Endothelial cell of umbilical vein (primary cell): ENCODE data around the gene PTPRT. TPM values are rescaled to one million over a fixed set of nuclear protein-coding genes. Genes with fewer than 3 reads are reported as not detected.

ENCODE experiments used
- BruUV-seq: library from RNA; stranded (reverse); fragments of 400-500 nt; replicated peaks from 2 replicates; lab custom pipeline; 2021; lab: Mats Ljungman, UMichigan
- CTCF ChIA-PET: fragments of 300-600, 350-600 bp; sonication (Branson Sonifier 250); formaldehyde crosslinking; loops from one replicate; lab custom pipeline; 2021; ENCODE audit warnings: antibody characterized with exemption, inconsistent platforms; lab: Charles Lee
- POLR2A ChIA-PET: fragments of 300-600, 350-600 bp; sonication (Branson Sonifier 250); formaldehyde crosslinking; loops from one replicate; lab custom pipeline; 2021; ENCODE audit warnings: antibody characterized with exemption, inconsistent platforms; lab: Charles Lee
- DNase-seq: peaks from one replicate; pipeline ENCODE4 v3.0.0-alpha.2; 2011; ENCODE audit warnings: low read depth, low spot score
- FAIRE-seq: peaks from 2 replicates; lab custom pipeline; 2011; peaks lifted over from hg19 to GRCh38; lab: Jason Lieb, UNC
- H2AFZ ChIP-seq: 2 replicates; pipeline ENCODE4 v1.6.0; 2012; ENCODE audit warnings: low read depth, low read length, control low read depth, inconsistent platforms
- H3K27ac ChIP-seq: 2 replicates; pipeline ENCODE4 v1.5.1; 2011; ENCODE audit warnings: low read depth, mild to moderate bottlenecking, control low read depth, low read length, moderate library complexity; ENCODE audit not compliant: insufficient read depth
- H3K27me3 ChIP-seq, 2 experiments: 2 replicates each; pipeline versions ENCODE4 v1.6.0 to v1.6.1; 2011; ENCODE audit warnings: low read length in 2 of 2, mixed read lengths in 1 of 2; ENCODE audit not compliant: control insufficient read depth in 2 of 2, insufficient read depth in 2 of 2
- H3K36me3 ChIP-seq, 2 experiments: 2 replicates in 1 of 2; 3 replicates in 1 of 2; pipeline ENCODE4 v1.5.1; 2011; ENCODE audit warnings: low read length in 2 of 2, mild to moderate bottlenecking in 1 of 2, moderate library complexity in 1 of 2; ENCODE audit not compliant: control insufficient read depth in 2 of 2, insufficient read depth in 2 of 2; ENCODE audit errors: extremely low read depth in 1 of 2
- H3K4me1 ChIP-seq: 3 replicates; pipeline ENCODE4 v1.5.1; 2011; ENCODE audit warnings: mild to moderate bottlenecking, low read length; ENCODE audit not compliant: control insufficient read depth, insufficient read depth; ENCODE audit errors: extremely low read depth
- H3K4me2 ChIP-seq: 2 replicates; pipeline ENCODE4 v1.6.1; 2011; ENCODE audit warnings: low read length, control low read depth, mixed read lengths; ENCODE audit not compliant: insufficient read depth
- H3K4me3 ChIP-seq, 3 experiments: fragments of 200-600 bp in 1 of 3; sonication (generic), shearing (Covaris generic) in 1 of 3; replicated peaks in 1 of 3; 2 replicates each; pipeline ENCODE4 v1.5.1; 2011 to 2016; ENCODE audit warnings: control low read depth in 3 of 3, low read length in 3 of 3, mild to moderate bottlenecking in 2 of 3, inconsistent platforms in 1 of 3, low read depth in 1 of 3, moderate library complexity in 1 of 3; ENCODE audit not compliant: insufficient read depth in 1 of 3
- H3K79me2 ChIP-seq: 2 replicates; pipeline ENCODE4 v1.6.0; 2012; ENCODE audit warnings: low read length, inconsistent platforms; ENCODE audit not compliant: control insufficient read depth, insufficient read depth
- H3K9ac ChIP-seq: replicated peaks from 2 replicates; pipeline ENCODE3; 2011; ENCODE audit warnings: low read length, control low read depth; ENCODE audit not compliant: insufficient read depth; ENCODE audit errors: extremely low read depth
- H3K9me1 ChIP-seq: replicated peaks from 3 replicates; pipeline ENCODE4 v1.6.0; 2011; ENCODE audit warnings: mild to moderate bottlenecking, low read length; ENCODE audit not compliant: control insufficient read depth, insufficient read depth; ENCODE audit errors: extremely low read depth
- H3K9me3 ChIP-seq: replicated peaks from 2 replicates; pipeline ENCODE4 v1.5.1; 2012; ENCODE audit warnings: low read length, inconsistent platforms; ENCODE audit not compliant: control insufficient read depth, insufficient read depth
- H4K20me1 ChIP-seq: replicated peaks from 2 replicates; pipeline ENCODE3; 2011; ENCODE audit warnings: mild to moderate bottlenecking, low read length; ENCODE audit not compliant: control insufficient read depth, insufficient read depth; ENCODE audit errors: extremely low read depth
- CTCF ChIP-seq, 2 donors: IDR thresholded peaks; 1 replicate in 1 of 2; 2 replicates in 1 of 2; pipeline ENCODE4 v1.5.1; 2011; ENCODE audit warnings: low read length in 2 of 2, mild to moderate bottlenecking in 2 of 2, moderate library complexity in 2 of 2, control low read depth in 1 of 2, inconsistent platforms in 1 of 2, low read depth in 1 of 2; ENCODE audit not compliant: insufficient read depth in 1 of 2; ENCODE audit errors: extremely low read depth in 1 of 2
- EZH2 ChIP-seq: IDR thresholded peaks from 2 replicates; pipeline ENCODE4 v1.6.1; 2012; ENCODE audit warnings: borderline replicate concordance, low read depth, mild to moderate bottlenecking, moderate library complexity, low read length, inconsistent platforms; ENCODE audit not compliant: severe bottlenecking
- FOS ChIP-seq: IDR thresholded peaks from 2 replicates; pipeline ENCODE4 v1.6.1; 2011; ENCODE audit warnings: mild to moderate bottlenecking, low read length, moderate library complexity, borderline replicate concordance; ENCODE audit not compliant: insufficient read depth
- GATA2 ChIP-seq: IDR thresholded peaks from 2 replicates; pipeline ENCODE4 v1.7.0; 2011; ENCODE audit warnings: low read depth, mild to moderate bottlenecking, moderate library complexity, mixed read lengths, low read length; ENCODE audit not compliant: insufficient read length, insufficient read depth
- JUN ChIP-seq: IDR thresholded peaks from 2 replicates; pipeline ENCODE4 v1.6.1; 2011; ENCODE audit warnings: borderline replicate concordance, low read depth; ENCODE audit not compliant: insufficient read length, insufficient read depth
- MAX ChIP-seq: IDR thresholded peaks from 2 replicates; pipeline ENCODE4 v1.6.1; 2011; ENCODE audit not compliant: insufficient read depth, insufficient read length
- MYC ChIP-seq: IDR thresholded peaks from one replicate; pipeline ENCODE4 v1.6.1; 2011; ENCODE audit warnings: mild to moderate bottlenecking, low read depth, low read length
- POLR2A ChIP-seq: IDR thresholded peaks from 2 replicates; pipeline ENCODE4 v1.6.1; 2012; ENCODE audit warnings: low read depth, mild to moderate bottlenecking, control low read depth, low read length
- POLR2AphosphoS5 ChIP-seq: IDR thresholded peaks from 2 replicates; pipeline ENCODE4 v1.6.1; 2012; ENCODE audit warnings: low read depth, mild to moderate bottlenecking, control low read depth, low read length, moderate library complexity; ENCODE audit not compliant: insufficient read depth
- dilution Hi-C: fragments of 300-500 bp; cut with MboI; formaldehyde crosslinking; loops from one replicate; pipeline ENCODE4 v1.15.0; 2019; ENCODE audit warnings: low sequenced_read_pairs; ENCODE audit not compliant: extremely low pct_ligation_motif_present
- intact Hi-C: fragments of 100-400 bp; cut with micrococcal nuclease; formaldehyde crosslinking; loops from one replicate; pipeline ENCODE4 v1.10.0; 2022
- polyA plus RNA-seq, 4 experiments: library from polyadenylated mRNA; depleted of rRNA in 3 of 4; stranded (reverse) in 3 of 4; unstranded in 1 of 4; fragments of >200 nt; gene quantifications; 2 replicates each; pipeline versions ENCODE4 v1.2.1 to v1.2.3, GENCODE V29; 2011 to 2012; ENCODE audit warnings: missing spikeins in 1 of 4
- total RNA-seq: library from RNA; stranded (reverse); gene quantifications from 2 replicates; pipeline ENCODE4 v1.2.3, GENCODE V29; 2021

The PTPRT gene
- total and polyA plus RNA-seq, 2 donors (not counting 3 experiments of a cell fraction or from before 2014, with no cell fraction given): not detected

GRCh38 chr20:42920776-42921175, 268.9 kb downstream of the PTPRT start:
- DNase-seq (no peak), FAIRE-seq (no peak)
- dilution Hi-C loops (no loop called here), intact Hi-C loops (no loop called here)
- H3K9ac ChIP-seq: no peak overlapping the region
- no TSS peak for BruUV-seq
- ChIA-PET CTCF (no interaction called here), POLR2A (no interaction called here)
- H3K9me1 ChIP-seq: no peaks in the 10 kb centered on the region
- TF ChIP-seq MYC: no peak
- peaks cover 7% of the 10 kb centered on the region for H3K9me3 ChIP-seq
- H3K36me3 ChIP-seq: no peaks in the 10 kb centered on the region
- H3K27me3 ChIP-seq: no peaks in the 10 kb centered on the region
- no peaks in the 10 kb centered on the region for H4K20me1 ChIP-seq
- H2AFZ ChIP-seq: no peak overlapping the region
- no peak overlapping the region for H3K27ac ChIP-seq
- H3K4me2 ChIP-seq: no peak overlapping the region
- H3K79me2 ChIP-seq: no peaks in the 10 kb centered on the region
- no peaks in the 10 kb centered on the region for H3K4me1 ChIP-seq
- no peak overlapping the region for H3K4me3 ChIP-seq

- H3K4me3 ChIP-seq: no peak overlapping the region
- H4K20me1 ChIP-seq: no peaks in the 10 kb centered on the region
- DNase-seq (no peak), FAIRE-seq (no peak)
- no peaks in the 10 kb centered on the region for H3K4me1 ChIP-seq
- CTCF ChIA-PET: no interaction called here
- H3K27me3 ChIP-seq: no peaks in the 10 kb centered on the region
- no peak overlapping the region for H3K4me2 ChIP-seq
- no peak overlapping the region for H2AFZ ChIP-seq
- peaks cover 4% of the 10 kb centered on the region for H3K9me3 ChIP-seq
- no peak overlapping the region for H3K9ac ChIP-seq
- H3K79me2 ChIP-seq: no peaks in the 10 kb centered on the region
- dilution Hi-C loops: no loop called here
- POLR2A ChIA-PET: no interaction called here
- TF ChIP-seq POLR2A (no peak), POLR2AphosphoS5 (no peak), MAX (no peak), GATA2 (no peak), CTCF (IDR thresholded peaks at IDR 0.05; ENCODE audit: extremely low read depth in 1 of 2, insufficient read depth in 1 of 2, low read depth in 1 of 2, low read length in 2 of 2) (no peak), EZH2 (no peak), JUN (no peak), MYC (no peak), FOS (no peak)
- no peaks in the 10 kb centered on the region for H3K9me1 ChIP-seq
- BruUV-seq: no TSS peak
- intact Hi-C loops: no loop called here
- H3K27ac ChIP-seq: no peak overlapping the region
- H3K36me3 ChIP-seq: no peaks in the 10 kb centered on the region
Observed at GRCh38 chr20:42919316-42919715, 270.4 kb downstream of the PTPRT start.
